ENCODE results near the gene THSD4.

DNA sequence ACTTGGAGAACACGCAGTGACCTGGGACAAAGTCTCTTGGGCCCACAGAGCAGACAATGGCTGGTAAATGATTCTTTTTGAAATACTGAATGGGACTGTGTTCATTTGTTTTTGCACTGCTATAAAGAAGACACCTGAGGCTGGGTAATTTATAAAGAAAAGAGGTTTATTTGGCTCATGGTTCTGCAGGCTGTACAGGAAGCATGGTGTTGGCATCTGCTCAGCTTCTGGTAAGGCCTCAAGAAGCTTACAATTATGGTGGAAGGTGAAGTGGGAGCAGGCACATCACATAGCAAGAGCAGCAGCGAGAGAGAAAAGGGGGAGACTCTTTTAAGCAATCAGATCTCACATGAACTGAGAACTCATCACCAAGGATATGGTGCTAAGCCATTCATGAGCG, 321.6 kb downstream of the THSD4 start:
- TF ChIP-seq, protein P1, sequence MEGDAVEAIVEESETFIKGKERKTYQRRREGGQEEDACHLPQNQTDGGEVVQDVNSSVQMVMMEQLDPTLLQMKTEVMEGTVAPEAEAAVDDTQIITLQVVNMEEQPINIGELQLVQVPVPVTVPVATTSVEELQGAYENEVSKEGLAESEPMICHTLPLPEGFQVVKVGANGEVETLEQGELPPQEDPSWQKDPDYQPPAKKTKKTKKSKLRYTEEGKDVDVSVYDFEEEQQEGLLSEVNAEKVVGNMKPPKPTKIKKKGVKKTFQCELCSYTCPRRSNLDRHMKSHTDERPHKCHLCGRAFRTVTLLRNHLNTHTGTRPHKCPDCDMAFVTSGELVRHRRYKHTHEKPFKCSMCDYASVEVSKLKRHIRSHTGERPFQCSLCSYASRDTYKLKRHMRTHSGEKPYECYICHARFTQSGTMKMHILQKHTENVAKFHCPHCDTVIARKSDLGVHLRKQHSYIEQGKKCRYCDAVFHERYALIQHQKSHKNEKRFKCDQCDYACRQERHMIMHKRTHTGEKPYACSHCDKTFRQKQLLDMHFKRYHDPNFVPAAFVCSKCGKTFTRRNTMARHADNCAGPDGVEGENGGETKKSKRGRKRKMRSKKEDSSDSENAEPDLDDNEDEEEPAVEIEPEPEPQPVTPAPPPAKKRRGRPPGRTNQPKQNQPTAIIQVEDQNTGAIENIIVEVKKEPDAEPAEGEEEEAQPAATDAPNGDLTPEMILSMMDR (IDR thresholded peaks at IDR 0.05) = no peak
- no peak for TF ChIP-seq POLR2A (IDR thresholded peaks at IDR 0.05)
